Fibroblast of villous mesenchyme (primary cell): ENCODE results near the gene AFF4. TPM values are rescaled to one million over a fixed set of nuclear protein-coding genes. Genes with fewer than 3 reads are reported as not detected.
"Not testable (repeated sequence)": the region's sequence is repeated elsewhere in the genome, so short reads cannot be mapped to it uniquely, and the experiment has no call there.

Experiments
- DNase-seq: peaks from one replicate; pipeline ENCODE4 v3.0.0-alpha.2; 2010; ENCODE audit warnings: low read depth
- H3K4me3 ChIP-seq: 2 replicates; pipeline ENCODE4 v1.5.1; 2011; ENCODE audit warnings: low read depth, mild to moderate bottlenecking, low read length
- CTCF ChIP-seq: IDR thresholded peaks from 2 replicates; pipeline ENCODE4 v1.5.1; 2012; ENCODE audit warnings: low read depth, mild to moderate bottlenecking, low read length; ENCODE audit not compliant: insufficient read depth
- total RNA-seq: library from RNA; depleted of rRNA; stranded (reverse); fragments of >200 nt; gene quantifications from 2 replicates; pipeline ENCODE4 v1.2.3, GENCODE V29; 2012

The AFF4 gene
- total RNA-seq, 1 donor, result 95.0 TPM

- no peak for TF ChIP-seq CTCF
- H3K4me3 ChIP-seq, result peak overlapping the region; percentile 57
- no peak for DNase-seq
Observed at GRCh38 chr5:132987531-132988408, 24.3 kb upstream of the AFF4 start.

- not testable (repeated sequence) for H3K4me3 ChIP-seq, DNase-seq
Observed at GRCh38 chr5:132982971-132983370, 19.5 kb upstream of the AFF4 start.

GRCh38 chr5:132981288-132981687 lies 17.9 kb upstream of the AFF4 start:
- H3K4me3 ChIP-seq, result no peak overlapping the region
- DNase-seq, result no peak
- no peak for TF ChIP-seq CTCF

- no peak for DNase-seq
- TF ChIP-seq CTCF, result no peak
- H3K4me3 ChIP-seq, result no peak overlapping the region
Observed at GRCh38 chr5:132979976-132980375, 16.5 kb upstream of the AFF4 start.

GRCh38 chr5:132979367-132979940 lies 16.0 kb upstream of the AFF4 start:
- no peak for TF ChIP-seq CTCF
- DNase-seq, result peak; percentile 11

GRCh38 chr5:132976852-132977251 lies 13.4 kb upstream of the AFF4 start:
- H3K4me3 ChIP-seq, result no peak overlapping the region
- no peak for TF ChIP-seq CTCF
- DNase-seq, result no peak

More at GRCh38 chr5:132979367-132979940, 16.0 kb upstream of the AFF4 start:
- H3K4me3 ChIP-seq, result no peak overlapping the region

GRCh38 chr5:132972436-132972828 lies 9.0 kb upstream of the AFF4 start:
- DNase-seq, result not testable (repeated sequence)

More at GRCh38 chr5:132972436-132972828, 9.0 kb upstream of the AFF4 start:
- H3K4me3 ChIP-seq, result not testable (repeated sequence)
